ENCODE results near the gene ACTR2.

Gene ACTR2

GRCh38 chr2:65281627-65282351, 54.2 kb downstream of the ACTR2 start:
- DNase-seq, result no peak

DNA sequence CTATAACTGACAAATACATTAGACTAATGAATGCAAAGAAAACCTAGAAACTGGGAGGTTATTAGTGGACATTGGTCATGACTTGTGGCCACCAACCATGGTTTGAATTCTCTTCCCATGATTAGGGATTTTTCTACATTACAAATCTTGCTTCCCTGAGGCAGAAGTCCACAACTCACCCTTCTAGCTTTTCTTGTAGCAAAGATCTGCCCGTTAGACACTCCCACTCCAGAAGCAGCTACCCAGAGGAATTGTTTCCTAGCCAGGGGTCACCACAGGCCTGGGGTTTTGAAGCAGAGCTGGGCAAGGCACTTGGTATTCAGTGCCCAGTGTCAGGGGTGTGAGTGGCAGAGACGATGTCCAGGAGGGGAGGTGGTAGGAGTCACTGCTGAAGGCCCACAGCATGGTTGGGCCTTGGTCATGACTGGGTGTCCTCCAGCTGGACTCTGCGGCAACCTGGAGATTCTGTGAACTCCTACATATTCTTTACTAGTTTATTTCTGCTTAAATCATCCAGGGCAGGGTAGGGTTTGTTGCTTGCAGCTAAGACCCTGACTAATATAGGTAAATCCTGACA, 54.9 kb downstream of the ACTR2 start:
- DNase-seq, result no peak

GRCh38 chr2:65287364-65287763, 59.7 kb downstream of the ACTR2 start:
- DNase-seq, result no peak

- no peak for DNase-seq
Measured at GRCh38 chr2:65291216-65292105, 63.8 kb downstream of the ACTR2 start.

DNA sequence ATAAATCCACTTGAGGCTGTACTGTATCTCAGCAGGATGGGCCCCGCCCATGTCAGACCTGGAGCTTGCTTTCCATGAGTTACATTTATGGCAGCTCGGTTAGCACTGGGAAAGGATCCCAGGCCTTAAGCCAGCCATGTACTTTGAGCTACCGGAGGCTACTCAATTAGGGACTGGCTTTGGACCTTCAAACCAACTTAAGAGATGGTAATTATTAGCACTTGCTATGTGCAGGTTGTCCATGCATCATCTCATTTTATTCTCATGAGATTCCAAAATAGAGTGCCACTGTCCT, 64.4 kb downstream of the ACTR2 start:
- no peak for DNase-seq

GRCh38 chr2:65292461-65293011, 64.9 kb downstream of the ACTR2 start:
- DNase-seq, result no peak

GRCh38 chr2:65293376-65293775, 65.7 kb downstream of the ACTR2 start:
- DNase-seq, result no peak

- no peak for DNase-seq
Measured at GRCh38 chr2:65294136-65294535, 66.5 kb downstream of the ACTR2 start.

GRCh38 chr2:65294701-65295100, 67.1 kb downstream of the ACTR2 start:
- no peak for DNase-seq

DNA sequence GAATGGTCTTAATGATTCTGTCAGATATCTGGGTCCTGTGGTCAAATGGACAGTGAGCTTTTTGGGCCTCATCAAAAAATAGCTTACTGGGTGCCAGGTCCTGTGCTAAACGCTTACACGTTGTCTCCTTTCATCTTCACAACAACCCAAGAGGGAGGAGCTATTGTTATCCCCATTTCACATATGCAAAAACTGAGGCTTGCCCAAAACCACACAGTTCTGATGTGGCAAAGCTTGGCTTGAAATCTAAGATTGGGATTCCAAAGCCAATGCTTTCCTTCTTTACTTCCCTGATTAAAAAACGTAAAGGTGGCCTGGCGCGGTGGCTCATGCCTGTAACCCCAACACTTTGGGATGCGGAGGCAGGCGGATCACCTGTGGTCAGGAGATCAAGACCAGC, 69.3 kb downstream of the ACTR2 start:
- no peak for DNase-seq

GRCh38 chr2:65297544-65297943, 69.9 kb downstream of the ACTR2 start:
- DNase-seq, result no peak

- no peak for DNase-seq
Measured at GRCh38 chr2:65298089-65298488, 70.5 kb downstream of the ACTR2 start.

- no peak for DNase-seq
Measured at GRCh38 chr2:65299246-65299645, 71.6 kb downstream of the ACTR2 start.

DNA sequence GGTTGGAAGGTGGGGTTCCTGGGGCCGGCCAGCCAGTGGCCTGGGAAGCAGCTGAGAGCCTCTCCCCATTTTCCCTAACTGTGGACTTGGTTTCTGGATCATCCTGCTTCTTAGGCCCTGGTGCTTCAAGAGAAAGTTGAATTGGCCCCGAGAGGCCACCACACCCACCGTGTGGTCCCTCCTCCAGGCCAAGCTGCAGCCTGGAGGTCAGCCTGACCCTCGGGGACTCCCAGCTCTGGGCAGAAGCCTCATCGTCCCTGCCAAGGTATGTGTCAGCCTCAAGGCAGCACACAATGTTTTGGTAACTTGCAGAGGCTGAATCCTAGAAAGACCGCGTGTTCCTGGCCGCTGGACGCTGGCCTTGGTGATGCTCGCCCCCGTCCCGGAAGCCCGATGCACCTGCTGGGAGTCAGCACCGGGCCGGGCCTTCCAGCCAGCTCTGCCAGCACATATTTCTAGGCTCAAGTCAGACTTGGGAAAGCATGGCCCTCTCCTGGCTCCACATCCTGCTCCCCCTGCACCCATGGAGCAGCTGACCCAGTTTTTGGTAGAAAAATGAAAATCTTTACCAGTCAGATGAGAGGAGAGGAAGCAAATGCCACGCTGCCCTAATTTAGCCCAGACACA, 72.6 kb downstream of the ACTR2 start:
- no peak for DNase-seq

- peak; percentile 35 to 66 for DNase-seq
Measured at GRCh38 chr2:65300761-65301711, 73.4 kb downstream of the ACTR2 start.

DNA sequence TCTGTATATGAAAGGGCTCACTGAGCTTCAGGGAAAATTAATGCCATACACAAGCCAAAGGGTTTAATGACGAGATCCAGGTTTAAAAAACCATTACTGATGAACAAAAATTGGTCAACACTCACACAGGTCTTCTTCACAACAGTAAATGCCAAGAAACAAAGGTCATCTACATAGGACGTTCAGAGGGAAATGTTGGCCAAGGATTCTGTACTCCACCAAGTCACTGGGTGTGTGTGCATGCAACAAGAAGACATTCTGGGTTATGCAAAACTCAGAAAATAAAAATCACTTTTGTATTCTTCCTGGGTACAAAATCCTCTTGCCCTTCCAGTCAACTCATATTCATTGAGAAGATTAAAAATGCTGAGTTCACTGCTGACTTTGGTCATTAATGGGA, 78.3 kb downstream of the ACTR2 start:
- no peak for DNase-seq

DNA sequence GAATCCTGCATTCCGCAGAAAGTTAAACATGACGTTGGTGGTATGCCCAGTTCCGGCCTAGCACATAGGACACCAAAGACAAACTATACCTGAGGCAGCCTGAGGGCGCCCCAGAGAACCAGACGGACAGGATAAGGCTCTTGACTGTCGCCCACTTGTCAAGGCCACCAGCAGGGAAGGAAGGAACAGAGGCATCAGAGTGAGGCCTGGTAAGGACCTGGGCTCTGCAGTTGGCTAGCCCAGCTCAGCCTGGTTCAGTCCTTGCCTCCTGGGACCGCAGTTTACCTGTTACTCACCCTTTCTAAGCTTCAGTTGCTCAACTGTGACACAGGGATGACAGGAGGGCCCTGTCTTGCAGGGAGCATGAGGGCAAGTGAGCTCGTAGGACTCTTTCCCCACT, 82.1 kb downstream of the ACTR2 start:
- DNase-seq, result no peak

GRCh38 chr2:65311049-65311448, 83.4 kb downstream of the ACTR2 start:
- DNase-seq, result no peak

GRCh38 chr2:65311596-65311995, 84.0 kb downstream of the ACTR2 start:
- no peak for DNase-seq

DNA sequence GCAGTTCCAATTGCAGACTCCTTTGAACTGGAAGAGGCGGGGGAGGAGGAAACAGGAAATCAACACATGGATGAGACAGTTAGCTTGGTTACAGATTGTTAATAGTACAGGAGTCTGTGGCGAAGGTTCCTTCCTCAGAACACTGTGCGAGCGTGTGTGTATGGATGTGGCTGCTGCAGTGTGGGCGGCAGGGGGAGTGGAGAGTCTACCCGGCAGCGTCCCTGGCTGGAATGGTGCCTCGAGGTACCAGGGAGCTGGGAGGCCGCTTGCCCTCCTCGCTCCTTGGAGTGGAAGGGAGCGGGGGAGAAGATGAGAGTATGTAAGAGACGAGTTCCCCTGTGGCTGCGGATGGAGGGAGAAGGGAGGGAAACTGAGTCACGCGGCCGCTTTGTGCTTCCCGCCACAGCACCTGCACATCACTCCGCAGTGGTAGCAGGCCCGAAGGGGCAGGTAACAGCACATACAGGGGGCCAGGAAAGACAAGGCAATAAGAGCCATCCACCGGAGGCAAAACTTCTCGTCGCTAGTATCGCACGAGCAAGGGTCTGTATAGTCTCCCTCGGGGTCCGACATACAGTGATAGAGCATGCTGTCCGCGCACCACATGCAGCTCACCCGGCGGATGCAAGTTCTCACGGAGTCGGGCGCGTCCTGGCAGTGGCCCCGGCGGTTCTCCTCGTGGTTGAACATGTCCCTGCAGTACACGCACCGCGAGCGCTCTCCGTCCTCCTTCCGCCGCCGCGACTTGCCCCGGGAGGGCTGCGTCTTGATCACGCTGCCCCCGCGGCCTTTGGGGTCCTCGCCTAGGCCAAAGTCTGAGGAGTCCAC, 85.7 kb downstream of the ACTR2 start:
- no peak for DNase-seq

DNA sequence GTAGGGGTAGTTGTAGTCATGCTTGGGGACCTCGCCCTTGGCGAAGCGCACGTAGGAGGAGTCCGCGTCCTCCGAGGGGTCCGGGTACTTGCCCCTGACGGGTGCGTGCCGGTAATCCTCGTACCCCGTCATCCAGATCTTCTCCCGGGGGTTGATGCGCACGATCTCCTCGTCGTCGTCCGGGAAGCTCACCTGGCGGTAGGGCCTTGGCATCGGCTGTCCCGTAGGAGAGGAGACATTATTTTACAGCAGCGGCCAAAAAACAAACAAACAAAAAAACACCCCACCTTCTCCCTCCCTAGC, 86.3 kb downstream of the ACTR2 start:
- DNase-seq, result no peak
